Spleen (tissue), 7 donors: Measurements from ENCODE around the gene SLC29A1.

ENCODE experiments used
- POLR2A ChIP-seq, 3 donors: fragments of 450-650 bp; IDR thresholded peaks; one replicate each; pipeline ENCODE4 v1.5.1; 2017; ENCODE audit warnings: antibody characterized with exemption in 3 of 3, mild to moderate bottlenecking in 1 of 3
- POLR2AphosphoS5 ChIP-seq, 3 donors: sonication (generic); formaldehyde crosslinking; IDR thresholded peaks; one replicate each; pipeline ENCODE4 v1.5.1; 2017; ENCODE audit warnings: antibody characterized with exemption in 3 of 3
- TF ChIP-seq, protein P1 (sequence below), 11 experiments: fragments of 200-600 bp in 7 of 11; fragments of 450-650 bp in 4 of 11; sonication (generic) in 4 of 11; IDR thresholded peaks in 8 of 11; conservative IDR thresholded peaks in 3 of 11; 1 replicate in 7 of 11; 2 replicates in 4 of 11; pipeline versions ENCODE4 v1.4.0 to v1.8.0; 2016 to 2021; ENCODE audit warnings: antibody characterized with exemption in 11 of 11, inconsistent platforms in 4 of 11, mild to moderate bottlenecking in 1 of 11
- donor health status: DM: no; HTN: no; CAD: no; lungs with moderate emphysema.
- donor health status: DM: no; HTN: no; CAD: no.
- donor health status: DM: no; HTN: no; CAD: no.

DNA sequence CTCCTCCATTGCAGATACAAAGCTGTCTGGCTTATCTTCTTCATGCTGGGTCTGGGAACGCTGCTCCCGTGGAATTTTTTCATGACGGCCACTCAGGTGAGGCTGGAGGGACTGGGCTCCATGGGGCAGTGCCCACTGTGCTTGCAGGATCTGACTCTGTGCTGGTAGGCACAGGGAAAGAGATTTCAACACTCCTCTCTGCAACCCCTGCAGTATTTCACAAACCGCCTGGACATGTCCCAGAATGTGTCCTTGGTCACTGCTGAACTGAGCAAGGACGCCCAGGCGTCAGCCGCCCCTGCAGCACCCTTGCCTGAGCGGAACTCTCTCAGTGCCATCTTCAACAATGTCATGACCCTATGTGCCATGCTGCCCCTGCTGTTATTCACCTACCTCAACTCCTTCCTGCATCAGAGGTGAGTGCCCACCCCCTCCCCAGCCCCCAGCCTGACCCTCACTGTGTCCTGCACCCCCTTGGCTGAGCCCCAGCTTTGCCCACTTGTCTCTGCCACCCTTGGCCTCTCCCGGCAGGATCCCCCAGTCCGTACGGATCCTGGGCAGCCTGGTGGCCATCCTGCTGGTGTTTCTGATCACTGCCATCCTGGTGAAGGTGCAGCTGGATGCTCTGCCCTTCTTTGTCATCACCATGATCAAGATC is 6.1 kb downstream of the SLC29A1 start:
- TF ChIP-seq POLR2AphosphoS5 (IDR thresholded peaks at IDR 0.05), result peak in 1 of 3 donors; percentile 33
- TF ChIP-seq POLR2A (IDR thresholded peaks at IDR 0.05), result no peak
- TF ChIP-seq, protein P1, sequence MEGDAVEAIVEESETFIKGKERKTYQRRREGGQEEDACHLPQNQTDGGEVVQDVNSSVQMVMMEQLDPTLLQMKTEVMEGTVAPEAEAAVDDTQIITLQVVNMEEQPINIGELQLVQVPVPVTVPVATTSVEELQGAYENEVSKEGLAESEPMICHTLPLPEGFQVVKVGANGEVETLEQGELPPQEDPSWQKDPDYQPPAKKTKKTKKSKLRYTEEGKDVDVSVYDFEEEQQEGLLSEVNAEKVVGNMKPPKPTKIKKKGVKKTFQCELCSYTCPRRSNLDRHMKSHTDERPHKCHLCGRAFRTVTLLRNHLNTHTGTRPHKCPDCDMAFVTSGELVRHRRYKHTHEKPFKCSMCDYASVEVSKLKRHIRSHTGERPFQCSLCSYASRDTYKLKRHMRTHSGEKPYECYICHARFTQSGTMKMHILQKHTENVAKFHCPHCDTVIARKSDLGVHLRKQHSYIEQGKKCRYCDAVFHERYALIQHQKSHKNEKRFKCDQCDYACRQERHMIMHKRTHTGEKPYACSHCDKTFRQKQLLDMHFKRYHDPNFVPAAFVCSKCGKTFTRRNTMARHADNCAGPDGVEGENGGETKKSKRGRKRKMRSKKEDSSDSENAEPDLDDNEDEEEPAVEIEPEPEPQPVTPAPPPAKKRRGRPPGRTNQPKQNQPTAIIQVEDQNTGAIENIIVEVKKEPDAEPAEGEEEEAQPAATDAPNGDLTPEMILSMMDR (IDR thresholded peaks at IDR 0.05 in 8 of 11, conservative IDR thresholded peaks at IDR 0.05 in 3 of 11), result no peak
